ENCODE results near the gene VWA5B2.

VWA5B2 gene

GRCh38 chr3:184227481-184227935, 1.9 kb upstream of the VWA5B2 start:
- DNase-seq: peak; percentile 65

GRCh38 chr3:184228376-184229137, 828 bp upstream of the VWA5B2 start:
- no peak for DNase-seq

GRCh38 chr3:184230081-184230602, 757 bp downstream of the VWA5B2 start:
- no peak for DNase-seq

GRCh38 chr3:184230603-184231528, 1.5 kb downstream of the VWA5B2 start:
- peak; percentile 15 for DNase-seq

GRCh38 chr3:184231671-184232070, 2.3 kb downstream of the VWA5B2 start:
- no peak for DNase-seq

- no peak for DNase-seq
Observed at GRCh38 chr3:184233127-184233843, 3.9 kb downstream of the VWA5B2 start.

- no peak for DNase-seq
Observed at GRCh38 chr3:184234224-184234623, 4.8 kb downstream of the VWA5B2 start.

GRCh38 chr3:184234671-184235380, 5.4 kb downstream of the VWA5B2 start:
- no peak for DNase-seq

- DNase-seq: no peak
Observed at GRCh38 chr3:184235381-184236032, 6.1 kb downstream of the VWA5B2 start.

GRCh38 chr3:184236033-184236410, 6.6 kb downstream of the VWA5B2 start:
- no peak for DNase-seq

- DNase-seq: no peak
Observed at GRCh38 chr3:184236636-184237035, 7.3 kb downstream of the VWA5B2 start.

GRCh38 chr3:184237211-184237610, 7.8 kb downstream of the VWA5B2 start:
- DNase-seq: no peak

- DNase-seq: no peak
Observed at GRCh38 chr3:184237807-184238206, 8.4 kb downstream of the VWA5B2 start.

GRCh38 chr3:184238246-184238818, 8.9 kb downstream of the VWA5B2 start:
- DNase-seq: no peak

GRCh38 chr3:184239221-184239620, 9.8 kb downstream of the VWA5B2 start:
- no peak for DNase-seq

GRCh38 chr3:184239708-184240107, 10.3 kb downstream of the VWA5B2 start:
- DNase-seq: no peak

GRCh38 chr3:184240384-184241140, 11.2 kb downstream of the VWA5B2 start:
- DNase-seq: peak; percentile 18

- no peak for DNase-seq
Observed at GRCh38 chr3:184241141-184241446, 11.7 kb downstream of the VWA5B2 start.

GRCh38 chr3:184241447-184242296, 12.3 kb downstream of the VWA5B2 start:
- peak; percentile 32 for DNase-seq

GRCh38 chr3:184242297-184242685, 12.9 kb downstream of the VWA5B2 start:
- DNase-seq: no peak
